Stimulated activated CD8-positive, alpha-beta memory T cell treated with anti-CD3 and anti-CD28 coated beads, Interleukin-7, amount 100 ng/mL, for 48 hours (primary cell): Measurements from ENCODE around the gene ALDH1L1.

Source experiments
- DNase-seq, 2 donors: peaks; one replicate each; pipeline ENCODE4 v3.0.0-alpha.2; 2020; ENCODE audit warnings: low read depth in 1 of 2; ENCODE audit errors: extremely low read depth in 1 of 2

The ALDH1L1 gene

GRCh38 chr3:126197343-126197742 lies 17.0 kb upstream of the ALDH1L1 start:
- no peak for DNase-seq

GRCh38 chr3:126194713-126195305 lies 14.4 kb upstream of the ALDH1L1 start:
- no peak for DNase-seq

- no peak for DNase-seq
Observed at GRCh38 chr3:126191246-126191645, 10.9 kb upstream of the ALDH1L1 start.

GRCh38 chr3:126187920-126188319 lies 7.5 kb upstream of the ALDH1L1 start:
- no peak for DNase-seq

- no peak for DNase-seq
Observed at GRCh38 chr3:126186749-126187148, 6.4 kb upstream of the ALDH1L1 start.

- no peak for DNase-seq
Observed at GRCh38 chr3:126186271-126186670, 5.9 kb upstream of the ALDH1L1 start.

- no peak for DNase-seq
Observed at GRCh38 chr3:126184465-126185000, 4.1 kb upstream of the ALDH1L1 start.

GRCh38 chr3:126181398-126181725 lies 976 bp upstream of the ALDH1L1 start:
- no peak for DNase-seq

GRCh38 chr3:126179825-126180476 lies 435 bp downstream of the ALDH1L1 start:
- no peak for DNase-seq

GRCh38 chr3:126170073-126170777 lies 10.2 kb downstream of the ALDH1L1 start:
- no peak for DNase-seq

GRCh38 chr3:126167566-126167965 lies 12.8 kb downstream of the ALDH1L1 start:
- no peak for DNase-seq

GRCh38 chr3:126166009-126166408 lies 14.4 kb downstream of the ALDH1L1 start:
- DNase-seq = no peak

GRCh38 chr3:126161309-126161708 lies 19.1 kb downstream of the ALDH1L1 start:
- no peak for DNase-seq

- DNase-seq = no peak
Observed at GRCh38 chr3:126160243-126161210, 19.9 kb downstream of the ALDH1L1 start.

- no peak for DNase-seq
Observed at GRCh38 chr3:126159476-126159875, 20.9 kb downstream of the ALDH1L1 start.

GRCh38 chr3:126158912-126159454 lies 21.4 kb downstream of the ALDH1L1 start:
- DNase-seq = no peak

GRCh38 chr3:126158016-126158911 lies 22.1 kb downstream of the ALDH1L1 start:
- DNase-seq = no peak

- no peak for DNase-seq
Observed at GRCh38 chr3:126157083-126157768, 23.2 kb downstream of the ALDH1L1 start.

GRCh38 chr3:126156468-126156867 lies 23.9 kb downstream of the ALDH1L1 start:
- no peak for DNase-seq
